Heart left ventricle (tissue), 16 donors: ENCODE measurements around the gene CNP. TPM values are rescaled to one million over a fixed set of nuclear protein-coding genes. Genes with fewer than 3 reads are reported as not detected.

Source experiments
- ATAC-seq, 4 donors: fragments of 200-7000 bp; cut with Tn5 transposase; one replicate each; pipeline ENCODE4 v1.9.1; 2020 to 2022; ENCODE audit warnings: moderate library complexity in 4 of 4, mild to moderate bottlenecking in 3 of 4, moderate number of reproducible peaks in 1 of 4
- DNase-seq, 5 donors: peaks; one replicate each; pipeline ENCODE4 v3.0.0-alpha.2; 2020
- H3K27ac ChIP-seq, 12 donors: fragments of 200-600 bp; sonication (generic) in 4 of 12; one replicate each; pipeline versions ENCODE4 v1.5.0 to v1.8.0; 2016 to 2022; ENCODE audit warnings: mild to moderate bottlenecking in 2 of 12
- H3K27me3 ChIP-seq, 9 donors: fragments of 200-600 bp; sonication (generic) in 2 of 9; one replicate each; pipeline versions ENCODE4 v1.5.1 to v1.8.0; 2016 to 2022; ENCODE audit warnings: mild to moderate bottlenecking in 3 of 9
- H3K36me3 ChIP-seq, 9 donors: fragments of 200-600 bp; sonication (generic) in 2 of 9; one replicate each; pipeline versions ENCODE4 v1.5.0 to v1.8.0; 2018 to 2022; ENCODE audit warnings: mild to moderate bottlenecking in 2 of 9
- H3K4me1 ChIP-seq, 12 donors: fragments of 200-600 bp; sonication (generic) in 4 of 12; one replicate each; pipeline versions ENCODE4 v1.5.0 to v1.8.0; 2016 to 2022; ENCODE audit warnings: mild to moderate bottlenecking in 3 of 12
- H3K4me3 ChIP-seq, 12 donors: fragments of 200-600 bp; sonication (generic) in 4 of 12; one replicate each; pipeline versions ENCODE4 v1.5.0 to v1.8.0; 2017 to 2022; ENCODE audit warnings: mild to moderate bottlenecking in 9 of 12, moderate library complexity in 4 of 12
- H3K9me3 ChIP-seq, 12 donors: fragments of 200-600 bp; sonication (generic) in 4 of 12; one replicate each; pipeline versions ENCODE4 v1.5.0 to v1.8.0; 2016 to 2022; ENCODE audit warnings: mild to moderate bottlenecking in 1 of 12
- POLR2A ChIP-seq, 2 donors: fragments of 450-650 bp; IDR thresholded peaks; one replicate each; pipeline ENCODE4 v1.6.1; 2017; ENCODE audit warnings: antibody characterized with exemption in 2 of 2, mild to moderate bottlenecking in 2 of 2, moderate library complexity in 2 of 2
- WGBS, 4 donors: extraction: QIAGEN DNeasy Blood & Tissue Kit in 2 of 4; methylation state at CpG; one replicate each; pipeline versions ENCODE4 v1.1.5 to v1.1.7; 2013 to 2018; 5-methylcytosine and 5-hydroxymethylcytosine counted together
- intact Hi-C, 10 donors: fragments of 100-400 bp; cut with DNase I; formaldehyde crosslinking; loops; one replicate each; pipeline versions ENCODE4 v1.11.1 to v1.14.2; 2022
- polyA plus RNA-seq, 2 donors: library from polyadenylated mRNA; stranded (reverse); fragments of 200-250 nt; gene quantifications; one replicate each; pipeline ENCODE4 v1.2.3, GENCODE V29; 2013
- total RNA-seq, 9 donors: library from RNA; depleted of rRNA in 2 of 9; stranded (reverse); fragments of >200 nt in 2 of 9; fragmentation: NEBNext Ultra II Directional in 3 of 9; extraction: Animal tissue kit (Norgen Biotek cat#: 25700) in 3 of 9; gene quantifications; one replicate each; pipeline versions ENCODE4 v1.1.0 to v1.2.4, GENCODE V29; 2016 to 2023
- TF ChIP-seq, protein P1 (sequence below), 12 donors: fragments of 200-600 bp; sonication (generic) in 4 of 12; IDR thresholded peaks; one replicate each; pipeline versions ENCODE4 v1.5.0 to v1.8.0; 2018 to 2022; ENCODE audit warnings: antibody characterized with exemption in 12 of 12, mild to moderate bottlenecking in 5 of 12
- donor health status: ischemic (EF 13 %, LVEDD 7.1; RV severe dilation, severe dysfunction).
- donor health status: healthy with polysubstance abuse.
- donor health status: DM: no; HTN: yes; CAD: no.
- donor health status: DM: no; HTN: no; CAD: no.
- donor health status: ischemic (EF 25% LVEDD 6.9; RV normal size, moderate dysfunction).
- donor health status: ischemic (EF 25% LVEDD 5.7; RV mildly dilated, moderate dysfunction).
- donor health status: healthy.
- donor health status: DM: yes; HTN: yes; CAD: no.
- donor health status: ischemic (EF 35%, LVEDD 5.7; RV mildly dilated, moderate dysfunction).
- donor health status: nonischemic (EF 11% LVEDD 7.7; RV severe dilation, severe dysfunction).
- donor health status: DM: yes; HTN: yes; CAD: no.
- donor health status: PGD.
- donor health status: ischemic (EF 29% LVEDD 5.4; RV normal size, mild dysfunction).
- donor health status: nonischemic (EF 23%, LVEDD 6.1; RV moderate dilation, normal function).

CNP gene
- total and polyA plus RNA-seq, 11 donors = 19.3 to 49.1 (median 27.5) TPM

DNA sequence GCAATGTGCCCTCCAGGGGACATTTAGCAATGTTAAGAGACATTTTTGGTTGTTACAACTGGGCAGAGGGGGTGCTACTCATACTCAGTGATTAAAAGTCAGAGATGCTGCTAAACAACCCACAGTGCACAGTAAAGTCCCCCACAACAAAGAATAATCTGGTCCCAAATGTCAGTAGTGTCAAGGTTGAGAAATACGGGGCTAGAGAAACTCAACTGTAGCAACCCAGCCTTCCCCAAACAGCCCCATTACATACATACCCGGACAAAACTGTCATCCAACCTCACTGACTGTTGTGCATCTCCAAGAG, 30.2 kb downstream of the CNP start:
- Histone ChIP-seq H3K9me3 (no peaks in the 10 kb centered on the region), H3K27ac (no peak overlapping the region), H3K4me1 (peaks cover 0 to 19% (median 13%) of the 10 kb centered on the region in 12 donors), H3K4me3 (no peak overlapping the region), H3K27me3 (no peaks in the 10 kb centered on the region), H3K36me3 (peaks cover 0 to 100% (median 92%) of the 10 kb centered on the region in 9 donors)
- DNase-seq (no peak), ATAC-seq (no peak)
- 95 to 100% (median 96%) methylated on average over 2 of the region's 2 CpGs for WGBS, 4 donors
- intact Hi-C loops = no loop called here
- TF ChIP-seq, protein P1, sequence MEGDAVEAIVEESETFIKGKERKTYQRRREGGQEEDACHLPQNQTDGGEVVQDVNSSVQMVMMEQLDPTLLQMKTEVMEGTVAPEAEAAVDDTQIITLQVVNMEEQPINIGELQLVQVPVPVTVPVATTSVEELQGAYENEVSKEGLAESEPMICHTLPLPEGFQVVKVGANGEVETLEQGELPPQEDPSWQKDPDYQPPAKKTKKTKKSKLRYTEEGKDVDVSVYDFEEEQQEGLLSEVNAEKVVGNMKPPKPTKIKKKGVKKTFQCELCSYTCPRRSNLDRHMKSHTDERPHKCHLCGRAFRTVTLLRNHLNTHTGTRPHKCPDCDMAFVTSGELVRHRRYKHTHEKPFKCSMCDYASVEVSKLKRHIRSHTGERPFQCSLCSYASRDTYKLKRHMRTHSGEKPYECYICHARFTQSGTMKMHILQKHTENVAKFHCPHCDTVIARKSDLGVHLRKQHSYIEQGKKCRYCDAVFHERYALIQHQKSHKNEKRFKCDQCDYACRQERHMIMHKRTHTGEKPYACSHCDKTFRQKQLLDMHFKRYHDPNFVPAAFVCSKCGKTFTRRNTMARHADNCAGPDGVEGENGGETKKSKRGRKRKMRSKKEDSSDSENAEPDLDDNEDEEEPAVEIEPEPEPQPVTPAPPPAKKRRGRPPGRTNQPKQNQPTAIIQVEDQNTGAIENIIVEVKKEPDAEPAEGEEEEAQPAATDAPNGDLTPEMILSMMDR (IDR thresholded peaks at IDR 0.05) = no peak

DNA sequence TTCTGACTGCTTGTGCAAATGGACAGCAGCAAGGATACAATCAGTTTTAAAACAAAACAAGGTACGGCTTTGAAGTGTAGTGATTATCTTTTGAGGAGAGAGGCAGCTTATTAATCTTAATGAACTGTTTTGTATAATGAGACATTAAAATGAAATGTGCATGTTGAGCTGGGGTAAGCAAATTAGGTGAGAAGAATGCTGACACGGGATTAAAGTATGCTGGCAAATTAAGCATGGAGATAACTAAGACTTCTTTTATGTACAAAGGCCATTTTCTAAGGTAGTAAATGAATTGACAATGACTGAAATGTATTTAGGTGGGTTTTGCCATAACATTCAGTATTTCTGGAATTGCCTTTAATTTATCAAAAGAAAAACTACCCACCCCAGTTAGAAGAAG, 31.9 kb downstream of the CNP start:
- TF ChIP-seq POLR2A (IDR thresholded peaks at IDR 0.05) = no peak
- TF ChIP-seq, protein P1 (IDR thresholded peaks at IDR 0.05) = no peak
- ATAC-seq (no peak), DNase-seq (no peak)
- intact Hi-C loops = no loop called here
- 41 to 69% (median 42%) methylated on average over 2 of the region's 2 CpGs for WGBS, 4 donors
- Histone ChIP-seq H3K36me3 (peaks cover 0 to 99% (median 92%) of the 10 kb centered on the region in 9 donors), H3K27ac (no peak overlapping the region), H3K27me3 (no peaks in the 10 kb centered on the region), H3K4me3 (no peak overlapping the region), H3K9me3 (no peaks in the 10 kb centered on the region), H3K4me1 (peaks cover 0 to 36% (median 14%) of the 10 kb centered on the region in 12 donors)

DNA sequence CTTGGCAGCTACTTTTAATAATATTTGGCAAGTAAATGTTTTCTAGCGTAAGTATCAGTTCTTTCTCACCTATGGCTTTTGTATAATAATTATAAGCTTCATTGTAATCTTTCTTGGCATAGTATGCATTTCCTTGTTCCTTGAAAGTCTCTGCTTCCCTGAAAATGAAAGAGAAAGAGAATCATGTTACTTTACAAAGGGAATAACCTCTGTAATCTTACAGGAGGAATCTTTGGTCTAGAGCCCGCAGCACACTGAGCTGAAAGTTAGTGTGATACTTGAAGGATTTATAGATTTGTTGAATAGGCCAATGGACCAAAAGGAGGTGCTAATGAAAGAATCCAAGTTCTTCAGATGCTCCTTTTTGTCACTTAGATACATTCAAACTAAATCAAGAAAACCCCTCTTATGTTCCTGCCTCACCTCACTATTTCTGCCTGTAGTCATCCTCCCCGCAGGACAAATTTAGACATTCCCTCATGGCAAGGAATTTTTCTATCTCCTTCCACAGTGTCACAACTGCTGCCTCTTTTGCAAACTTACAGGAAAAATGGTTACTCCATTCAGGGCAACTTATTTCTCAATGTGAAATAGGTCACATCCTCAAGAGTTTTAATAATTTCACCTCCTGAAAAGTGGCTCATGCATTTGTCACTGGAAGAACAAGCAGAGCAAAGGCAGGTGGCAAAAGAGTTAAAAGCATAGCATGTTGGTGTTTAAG, 34.0 kb downstream of the CNP start:
- peak overlapping the region in 10 of 12 donors; percentile 20 to 74 (median 40) for H3K27ac ChIP-seq
- intact Hi-C loops = no loop called here
- H3K4me1 ChIP-seq = peaks cover 0 to 55% (median 25%) of the 10 kb centered on the region in 12 donors

DNA sequence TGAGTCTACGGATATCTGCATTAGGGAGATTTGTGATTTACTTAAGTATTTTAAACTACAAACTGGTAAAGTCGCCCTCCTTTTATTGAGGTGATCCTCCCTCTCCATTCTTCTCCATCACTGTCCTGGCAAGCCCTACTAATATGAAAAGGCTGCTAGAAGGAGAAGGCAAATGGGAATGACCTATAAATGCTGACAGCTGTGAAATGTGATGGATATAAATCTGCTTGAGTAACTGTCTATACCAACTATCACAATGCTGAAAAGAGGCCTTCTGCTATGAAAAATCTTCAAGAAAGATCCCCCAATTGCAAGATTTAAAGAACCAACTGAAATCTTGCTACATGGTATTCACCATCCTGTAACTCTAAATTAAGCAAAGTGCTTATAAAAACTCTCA, 35.1 kb downstream of the CNP start:
- DNase-seq = no peak
- Histone ChIP-seq H3K36me3 (peaks cover 0 to 66% (median 60%) of the 10 kb centered on the region in 9 donors), H3K4me1 (peaks cover 0 to 66% (median 26%) of the 10 kb centered on the region in 12 donors), H3K27me3 (no peaks in the 10 kb centered on the region), H3K9me3 (no peaks in the 10 kb centered on the region), H3K27ac (peak overlapping the region in 2 of 12 donors; percentile 32 to 52), H3K4me3 (no peak overlapping the region)
- intact Hi-C loops = no loop called here
- no peak for ATAC-seq
- TF ChIP-seq, protein P1 (IDR thresholded peaks at IDR 0.05) = no peak
- TF ChIP-seq POLR2A (IDR thresholded peaks at IDR 0.05) = no peak
- 88 to 95% (median 93%) methylated on average over 2 of the region's 2 CpGs for WGBS, 4 donors

More for the DNA sequence above, 34.0 kb downstream of the CNP start:
- Histone ChIP-seq H3K27me3 (no peaks in the 10 kb centered on the region), H3K36me3 (peaks cover 0 to 78% (median 71%) of the 10 kb centered on the region in 9 donors), H3K4me3 (no peak overlapping the region), H3K9me3 (no peaks in the 10 kb centered on the region)
- DNase-seq (no peak), ATAC-seq (peak in 3 of 4 donors; percentile 38 to 61 (median 53))
- WGBS, 4 donors = 58 to 77% (median 59%) methylated on average over 3 of the region's 3 CpGs
- no peak for TF ChIP-seq POLR2A (IDR thresholded peaks at IDR 0.05)
- TF ChIP-seq, protein P1 (IDR thresholded peaks at IDR 0.05) = no peak
